Measurements from ENCODE around the gene GDF11. TPM values are rescaled to one million over a fixed set of nuclear protein-coding genes. Genes with fewer than 3 reads are reported as not detected.
"Not testable (repeated sequence)": the region's sequence is repeated elsewhere in the genome, so short reads cannot be mapped to it uniquely, and the experiment has no call there.

GDF11 gene
- total RNA-seq, 1 experiment from 2014 or later: 7.1 TPM

DNA sequence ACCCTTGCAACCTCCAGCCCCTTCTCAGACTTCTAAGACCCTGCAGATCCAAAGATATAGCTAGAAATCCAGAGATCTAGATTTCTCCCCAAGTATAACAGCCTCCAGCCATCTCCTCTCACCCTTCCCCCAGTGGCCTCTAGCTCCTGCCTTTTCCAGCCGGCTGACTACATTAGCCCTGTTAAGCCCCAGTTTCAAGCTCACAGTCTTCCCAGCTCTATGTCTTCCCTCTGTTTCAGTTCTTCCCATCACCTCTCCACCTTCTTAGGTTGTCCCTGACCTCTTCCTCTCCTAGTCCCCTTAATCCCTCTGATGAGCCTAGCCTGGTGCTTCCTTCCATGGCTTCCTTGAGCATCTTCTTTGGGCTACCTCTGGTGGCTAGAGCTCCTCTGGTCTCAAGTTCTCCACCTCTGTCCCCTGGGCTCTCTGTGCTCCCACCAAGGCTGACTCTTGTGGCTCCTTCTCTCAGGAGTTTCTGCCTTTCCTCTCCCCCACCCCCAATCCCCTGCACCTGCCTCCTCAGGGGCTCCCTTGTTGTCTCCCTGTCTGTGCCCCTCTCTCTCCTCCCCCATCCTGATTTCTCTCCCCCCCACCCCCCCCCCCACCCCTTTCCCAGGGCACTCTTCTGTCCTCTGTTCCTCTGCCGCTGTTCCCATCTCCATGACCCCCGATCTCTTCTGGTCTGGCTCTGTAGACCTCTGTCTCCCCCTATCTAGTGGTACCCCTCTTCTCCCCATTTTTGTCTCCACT is 816 bp upstream of the GDF11 start:
- no peak for DNase-seq (ENCODE audit: low read depth)

DNA sequence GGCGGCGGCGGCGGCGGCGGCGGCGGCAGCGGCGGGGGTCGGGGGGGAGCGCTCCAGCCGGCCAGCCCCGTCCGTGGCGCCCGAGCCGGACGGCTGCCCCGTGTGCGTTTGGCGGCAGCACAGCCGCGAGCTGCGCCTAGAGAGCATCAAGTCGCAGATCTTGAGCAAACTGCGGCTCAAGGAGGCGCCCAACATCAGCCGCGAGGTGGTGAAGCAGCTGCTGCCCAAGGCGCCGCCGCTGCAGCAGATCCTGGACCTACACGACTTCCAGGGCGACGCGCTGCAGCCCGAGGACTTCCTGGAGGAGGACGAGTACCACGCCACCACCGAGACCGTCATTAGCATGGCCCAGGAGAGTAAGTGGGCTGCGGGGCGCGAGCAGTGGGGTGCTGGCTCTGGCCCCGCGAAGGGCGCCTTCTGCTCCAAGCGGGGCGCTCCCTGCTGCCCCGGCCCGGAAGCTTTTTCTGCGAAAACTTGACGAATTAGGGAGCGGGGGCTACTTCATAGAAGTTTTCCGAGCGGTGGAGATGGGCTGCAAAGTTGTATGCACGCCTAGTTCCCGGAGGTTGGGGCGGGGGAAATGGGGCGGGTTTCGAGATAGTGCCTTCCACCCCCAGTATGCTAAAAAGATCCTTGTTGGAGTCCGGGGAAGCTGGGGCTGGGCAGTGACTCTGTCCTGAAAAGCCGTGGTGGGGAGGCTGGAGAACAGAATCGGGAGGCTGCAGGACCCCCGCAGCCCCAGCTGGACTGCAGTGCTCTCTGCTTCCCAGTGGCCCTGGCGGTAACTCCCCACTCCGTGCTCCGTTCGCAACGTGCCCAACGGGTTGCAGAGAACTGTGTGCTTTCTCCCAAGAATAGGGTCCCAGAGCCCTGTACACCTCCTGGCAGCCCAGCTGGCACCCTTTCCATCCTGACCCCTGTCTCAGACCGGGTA is 751 bp downstream of the GDF11 start:
- peak; percentile 70 for DNase-seq (ENCODE audit: low read depth)

GRCh38 chr12:55744340-55745030 is 1.6 kb downstream of the GDF11 start:
- DNase-seq (ENCODE audit: low read depth): no peak

DNA sequence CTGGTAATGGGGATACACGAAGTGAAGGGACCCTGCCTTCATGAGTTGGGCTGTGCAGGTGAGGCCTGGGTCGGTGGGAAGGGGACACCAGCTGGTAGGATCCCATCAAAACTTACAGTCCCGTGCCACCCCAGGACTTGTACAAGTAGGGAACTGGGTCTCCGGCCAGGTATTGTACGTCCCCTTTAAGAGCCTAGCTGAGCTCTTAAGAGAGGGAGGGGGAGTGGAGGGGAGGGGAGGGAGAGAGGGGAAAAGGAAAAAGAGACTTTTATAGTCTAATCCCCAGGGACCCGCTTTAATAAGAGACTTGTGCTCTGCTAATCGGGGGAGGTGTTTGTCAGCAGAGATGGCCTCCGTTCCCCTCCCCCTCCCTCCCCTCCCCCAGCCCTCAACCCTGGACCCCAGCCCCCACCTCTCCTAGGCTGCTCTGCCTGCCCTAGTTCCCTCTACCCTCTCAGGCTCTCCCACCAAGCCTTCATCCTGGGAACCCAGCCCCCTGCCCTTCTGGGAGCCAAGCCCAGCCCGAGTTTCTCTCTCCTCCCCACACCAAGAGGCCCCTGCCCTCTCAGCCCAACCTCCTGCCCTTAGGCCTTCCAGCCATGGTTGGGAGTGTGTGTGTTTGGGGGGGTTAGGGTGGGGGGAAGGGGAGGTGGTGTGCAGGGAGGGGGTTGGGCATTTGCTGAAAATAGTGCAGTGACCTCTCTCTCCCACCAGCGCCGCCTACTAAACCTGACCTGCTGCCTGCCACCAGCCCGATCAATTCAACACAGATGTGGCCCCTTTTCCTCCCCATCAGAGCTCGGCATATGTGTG is 2.6 kb downstream of the GDF11 start:
- no peak for DNase-seq (ENCODE audit: low read depth)

DNA sequence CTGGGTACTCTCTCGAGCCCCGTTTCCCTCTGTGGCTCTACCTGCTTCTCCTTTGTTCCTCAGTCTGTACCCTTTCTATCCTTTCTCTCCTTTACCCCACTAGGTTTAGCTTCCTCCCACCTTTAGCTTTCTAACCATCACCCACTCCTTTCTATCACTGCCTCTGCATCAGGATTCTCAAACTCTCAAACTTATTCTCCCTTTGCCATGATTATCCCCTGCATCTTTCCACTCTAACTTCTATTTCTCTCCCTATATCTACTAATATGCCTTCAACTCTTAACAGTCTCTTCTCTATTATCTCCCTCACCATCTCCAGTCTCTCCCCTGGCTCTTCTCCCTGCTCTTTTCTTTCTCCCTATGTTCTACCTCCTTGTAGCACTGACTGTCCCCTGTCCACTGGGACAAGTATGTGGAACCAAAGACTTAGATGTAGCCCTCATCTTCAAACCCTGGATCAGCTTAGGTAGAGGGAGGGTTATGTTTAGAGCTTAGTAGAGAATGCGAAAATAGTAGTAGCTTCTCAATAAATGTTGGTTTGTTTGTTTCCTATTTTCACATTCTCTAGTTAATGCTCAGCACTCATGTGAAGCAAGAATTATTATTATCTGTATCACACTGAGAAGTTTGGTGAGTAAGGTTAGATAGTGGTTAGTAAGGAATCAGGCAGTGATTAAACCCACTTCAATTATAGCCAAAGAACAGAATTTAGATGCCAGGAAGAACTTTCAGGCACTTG is 3.4 kb downstream of the GDF11 start:
- DNase-seq (ENCODE audit: low read depth): no peak

- DNase-seq (ENCODE audit: low read depth): no peak
These were observed 4.0 kb downstream of the GDF11 start for GRCh38 chr12:55746913-55747231.

DNA sequence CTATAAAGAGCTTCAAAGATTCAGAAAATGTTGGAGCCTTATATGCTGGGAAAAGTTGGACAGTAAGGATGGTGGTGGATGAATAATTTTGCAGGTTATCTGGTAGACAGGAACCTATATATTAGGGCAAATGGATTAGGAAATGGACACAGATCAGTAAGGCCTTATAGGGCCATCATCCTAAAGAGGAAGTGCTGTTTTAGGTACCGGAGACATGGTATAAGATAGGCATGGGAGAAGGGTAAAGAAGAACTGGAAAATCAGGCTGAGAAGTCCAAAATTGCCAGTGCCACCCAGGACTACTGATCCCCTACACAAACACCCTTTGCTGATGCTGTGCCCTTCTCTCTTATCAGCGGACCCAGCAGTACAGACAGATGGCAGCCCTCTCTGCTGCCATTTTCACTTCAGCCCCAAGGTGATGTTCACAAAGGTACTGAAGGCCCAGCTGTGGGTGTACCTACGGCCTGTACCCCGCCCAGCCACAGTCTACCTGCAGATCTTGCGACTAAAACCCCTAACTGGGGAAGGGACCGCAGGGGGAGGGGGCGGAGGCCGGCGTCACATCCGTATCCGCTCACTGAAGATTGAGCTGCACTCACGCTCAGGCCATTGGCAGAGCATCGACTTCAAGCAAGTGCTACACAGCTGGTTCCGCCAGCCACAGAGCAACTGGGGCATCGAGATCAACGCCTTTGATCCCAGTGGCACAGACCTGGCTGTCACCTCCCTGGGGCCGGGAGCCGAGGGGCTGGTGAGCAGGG is 5.5 kb downstream of the GDF11 start:
- DNase-seq (ENCODE audit: low read depth): no peak

GRCh38 chr12:55755246-55755645 is 12.3 kb downstream of the GDF11 start:
- no peak for DNase-seq (ENCODE audit: low read depth)

- DNase-seq (ENCODE audit: low read depth): no peak
These were observed 14.8 kb downstream of the GDF11 start for GRCh38 chr12:55757701-55758100.

GRCh38 chr12:55758575-55758974 is 15.7 kb downstream of the GDF11 start:
- DNase-seq (ENCODE audit: low read depth): not testable (repeated sequence)

GRCh38 chr12:55760663-55761062 is 17.7 kb downstream of the GDF11 start:
- DNase-seq (ENCODE audit: low read depth): no peak

GRCh38 chr12:55762646-55763045 is 19.7 kb downstream of the GDF11 start:
- DNase-seq (ENCODE audit: low read depth): no peak

DNA sequence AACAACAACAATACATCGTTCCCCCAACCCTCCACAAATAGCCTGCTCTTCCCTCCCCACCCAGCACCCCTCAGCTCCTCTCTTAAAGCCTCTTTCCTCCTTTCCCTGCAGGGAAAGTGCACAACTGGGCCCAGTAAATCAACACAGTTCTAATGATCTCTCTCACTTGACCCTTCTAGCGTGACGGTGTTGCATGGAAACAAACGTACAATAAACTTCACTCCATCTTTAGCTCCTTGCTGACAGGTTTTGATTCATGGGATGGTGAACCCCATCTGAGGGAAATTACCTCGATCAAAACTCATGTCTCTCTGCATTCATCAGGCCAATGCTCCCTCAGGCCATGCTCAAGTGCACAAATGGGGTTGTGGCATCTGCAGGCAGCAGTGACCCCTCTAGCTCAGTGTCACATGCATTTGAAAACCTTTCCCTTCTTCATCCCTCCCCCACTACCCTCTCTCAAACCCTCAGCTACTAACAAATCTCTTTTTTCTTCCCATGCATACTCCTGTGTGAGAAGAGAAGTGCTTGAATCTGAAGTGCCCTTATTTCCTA is 22.9 kb downstream of the GDF11 start:
- DNase-seq (ENCODE audit: low read depth): no peak

DNA sequence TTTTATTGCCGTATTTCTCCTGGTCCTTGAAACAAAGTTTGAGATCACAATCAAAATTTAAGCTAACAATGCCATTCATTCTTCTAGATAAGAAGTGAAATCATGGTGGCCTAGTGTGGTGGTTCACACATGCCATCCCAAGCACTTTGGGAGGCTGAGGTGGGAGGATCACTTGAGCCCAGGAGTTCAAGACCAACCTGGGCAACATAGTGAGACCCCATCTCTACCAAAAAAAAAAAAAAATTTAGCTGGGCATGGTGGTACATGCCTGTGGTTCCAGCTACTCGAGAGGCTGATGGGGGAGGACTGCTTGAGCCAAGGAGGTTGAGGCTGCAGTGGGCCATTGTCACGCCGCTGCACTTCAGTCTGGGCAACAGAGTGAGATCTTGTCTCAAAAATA is 24.2 kb downstream of the GDF11 start:
- no peak for DNase-seq (ENCODE audit: low read depth)

GRCh38 chr12:55771736-55772135 is 28.8 kb downstream of the GDF11 start:
- no peak for DNase-seq (ENCODE audit: low read depth)

DNA sequence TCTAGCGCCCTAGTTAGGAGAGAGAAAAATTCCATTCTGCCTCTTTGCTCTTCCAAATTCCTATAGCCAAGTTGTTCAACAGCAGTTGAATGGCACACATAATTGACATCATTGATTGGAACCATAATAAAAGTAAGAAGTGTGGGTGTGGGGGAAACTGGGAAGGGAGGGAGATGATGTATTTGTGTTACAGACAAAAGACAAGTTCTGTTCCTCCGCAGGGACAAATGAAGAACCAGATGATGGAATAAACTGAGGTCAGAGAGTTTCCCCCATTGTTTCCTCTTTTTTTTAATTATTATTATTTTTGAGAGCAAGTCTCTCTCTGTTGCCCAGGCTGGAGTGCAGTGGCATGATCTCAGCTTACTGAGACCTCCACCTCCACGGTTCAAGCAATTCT is 34.9 kb downstream of the GDF11 start:
- no peak for DNase-seq (ENCODE audit: low read depth)

DNA sequence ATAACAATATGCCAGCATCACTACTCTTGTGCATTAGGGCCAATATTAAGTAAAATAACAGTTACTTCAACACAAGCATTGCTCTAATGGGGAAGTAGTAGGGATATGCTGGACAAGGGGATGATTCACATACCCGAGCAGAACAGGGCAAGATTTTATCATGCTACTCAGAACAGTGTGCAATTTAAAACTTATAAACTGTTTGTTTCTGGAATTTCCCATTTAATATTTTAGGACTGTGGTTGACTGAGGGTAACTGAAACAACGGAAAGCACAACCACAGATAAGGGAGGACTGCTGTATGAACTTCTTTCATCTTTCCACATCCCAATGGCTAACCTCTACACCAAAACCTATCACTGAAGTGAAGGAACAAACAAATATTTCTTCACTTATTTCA is 37.8 kb downstream of the GDF11 start:
- DNase-seq (ENCODE audit: low read depth): peak; percentile 13

GRCh38 chr12:55788546-55788945 is 45.6 kb downstream of the GDF11 start:
- no peak for DNase-seq (ENCODE audit: low read depth)

DNA sequence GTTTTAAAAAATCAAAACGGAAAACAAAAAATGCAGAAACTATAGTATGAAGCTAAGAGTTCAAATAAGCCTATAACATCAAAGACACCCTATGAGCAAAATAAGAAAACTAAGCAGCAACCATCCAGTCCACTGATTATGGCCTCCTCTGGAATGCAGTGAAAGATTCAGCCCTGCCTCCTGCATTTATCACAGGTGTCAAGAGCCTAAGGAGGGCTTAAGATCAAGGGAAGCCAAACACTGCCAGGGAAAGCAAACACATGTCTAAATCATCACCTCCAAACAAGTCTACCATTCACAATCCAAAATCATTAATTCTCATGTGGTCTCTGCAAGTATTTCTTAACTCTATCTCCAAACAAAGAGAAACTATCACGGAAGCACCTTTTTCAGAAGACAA is 46.2 kb downstream of the GDF11 start:
- no peak for DNase-seq (ENCODE audit: low read depth)

DNA sequence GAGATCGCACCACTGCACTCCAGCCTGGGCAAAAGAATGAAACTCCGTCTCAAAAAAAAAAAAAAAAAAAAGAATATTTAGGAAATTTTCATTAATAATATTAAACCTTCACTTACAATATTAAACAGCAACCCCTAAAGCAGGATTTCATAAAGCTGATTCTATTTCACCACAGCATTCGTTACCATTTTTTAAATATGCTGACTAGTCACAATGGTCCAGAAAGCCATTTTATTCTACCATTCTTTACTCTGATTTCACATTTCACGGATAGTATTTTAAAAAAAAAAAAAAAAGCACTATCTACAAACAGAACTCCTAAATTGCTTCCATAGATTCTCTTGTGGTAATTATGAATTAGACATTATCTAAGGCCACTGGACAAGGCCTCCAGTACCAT is 47.0 kb downstream of the GDF11 start:
- no peak for DNase-seq (ENCODE audit: low read depth)

Data from M059J (cell line).